ENCODE data around the gene HHAT. TPM values are rescaled to one million over a fixed set of nuclear protein-coding genes. Genes with fewer than 3 reads are reported as not detected.

Gene HHAT
- total RNA-seq, 1 donor from 2014 or later: 5.3 TPM

- ATAC-seq (no peak), DNase-seq (no peak)
Measured at GRCh38 chr1:210686841-210687240, 358.1 kb downstream of the HHAT start.

GRCh38 chr1:210687582-210688279 is 359.0 kb downstream of the HHAT start:
- no peaks in the 10 kb centered on the region for H3K36me3 ChIP-seq
- no peaks in the 10 kb centered on the region for H3K9me3 ChIP-seq
- no peaks in the 10 kb centered on the region for H3K27me3 ChIP-seq (ENCODE audit: low read depth)
- no peaks in the 10 kb centered on the region for H3K4me1 ChIP-seq
- no peak for ATAC-seq
- no peak for TF ChIP-seq CTCF (IDR thresholded peaks at IDR 0.05)
- no peak for DNase-seq
- H3K4me3 ChIP-seq: no peak overlapping the region
- intact Hi-C loops (cut with DNase I): no loop called here
- no peak overlapping the region for H3K27ac ChIP-seq

More at GRCh38 chr1:210686841-210687240, 358.1 kb downstream of the HHAT start:
- Histone ChIP-seq H3K4me1 (no peaks in the 10 kb centered on the region), H3K4me3 (no peak overlapping the region), H3K27me3 (ENCODE audit: low read depth) (no peaks in the 10 kb centered on the region), H3K36me3 (no peaks in the 10 kb centered on the region), H3K27ac (no peak overlapping the region), H3K9me3 (no peaks in the 10 kb centered on the region)
- TF ChIP-seq CTCF (IDR thresholded peaks at IDR 0.05): no peak
- intact Hi-C loops (cut with DNase I): no loop called here

GRCh38 chr1:210688512-210689234 is 360.0 kb downstream of the HHAT start:
- H3K27ac ChIP-seq: no peak overlapping the region
- H3K36me3 ChIP-seq: no peaks in the 10 kb centered on the region
- no peaks in the 10 kb centered on the region for H3K9me3 ChIP-seq
- no peak for ATAC-seq
- H3K27me3 ChIP-seq (ENCODE audit: low read depth): no peaks in the 10 kb centered on the region
- no peak overlapping the region for H3K4me3 ChIP-seq
- DNase-seq: no peak
- TF ChIP-seq CTCF (IDR thresholded peaks at IDR 0.05): no peak
- no peaks in the 10 kb centered on the region for H3K4me1 ChIP-seq
- intact Hi-C loops (cut with DNase I): no loop called here

- ATAC-seq (no peak), DNase-seq (no peak)
- no peaks in the 10 kb centered on the region for H3K9me3 ChIP-seq
- no peak for TF ChIP-seq CTCF (IDR thresholded peaks at IDR 0.05)
- no peaks in the 10 kb centered on the region for H3K27me3 ChIP-seq (ENCODE audit: low read depth)
- no peaks in the 10 kb centered on the region for H3K36me3 ChIP-seq
- intact Hi-C loops (cut with DNase I): no loop called here
- no peak overlapping the region for H3K4me3 ChIP-seq
- no peak overlapping the region for H3K27ac ChIP-seq
- H3K4me1 ChIP-seq: no peaks in the 10 kb centered on the region
Measured at GRCh38 chr1:210689826-210690225, 361.1 kb downstream of the HHAT start.

- H3K27ac ChIP-seq: no peak overlapping the region
- no peak for ATAC-seq
- no peak for TF ChIP-seq CTCF (IDR thresholded peaks at IDR 0.05)
- no peaks in the 10 kb centered on the region for H3K4me1 ChIP-seq
- H3K27me3 ChIP-seq (ENCODE audit: low read depth): no peaks in the 10 kb centered on the region
- H3K9me3 ChIP-seq: no peaks in the 10 kb centered on the region
- intact Hi-C loops (cut with DNase I): no loop called here
- H3K36me3 ChIP-seq: no peaks in the 10 kb centered on the region
- H3K4me3 ChIP-seq: no peak overlapping the region
- DNase-seq: no peak
Measured at GRCh38 chr1:210690236-210690635, 361.5 kb downstream of the HHAT start.

All from lower lobe of right lung (tissue), 2 donors.